RKO (cell line): Measurements from ENCODE around the gene EN1.
A peak's percentile ranks its signal among the peaks of the same experiment; 100 is the strongest.

Experiments used
- DNase-seq: peaks from one replicate; pipeline ENCODE4 v3.0.0-alpha.2; 2016; ENCODE audit warnings: low spot score

The EN1 gene

GRCh38 chr2:118855451-118856279 is 8.2 kb upstream of the EN1 start:
- peak; percentile 30 for DNase-seq

GRCh38 chr2:118854507-118855345 is 7.3 kb upstream of the EN1 start:
- no peak for DNase-seq

- DNase-seq, result no peak
These were observed 6.3 kb upstream of the EN1 start for GRCh38 chr2:118853651-118854291.

GRCh38 chr2:118853129-118853640 is 5.7 kb upstream of the EN1 start:
- DNase-seq, result no peak

- no peak for DNase-seq
These were observed 5.2 kb upstream of the EN1 start for GRCh38 chr2:118852605-118853128.

GRCh38 chr2:118851650-118852049 is 4.2 kb upstream of the EN1 start:
- DNase-seq, result no peak

- no peak for DNase-seq
These were observed 3.5 kb upstream of the EN1 start for GRCh38 chr2:118850901-118851415.

- no peak for DNase-seq
These were observed 2.9 kb upstream of the EN1 start for GRCh38 chr2:118850168-118850900.

GRCh38 chr2:118849226-118850167 is 2.0 kb upstream of the EN1 start:
- no peak for DNase-seq

GRCh38 chr2:118848381-118849225 is 1.2 kb upstream of the EN1 start:
- DNase-seq, result no peak

GRCh38 chr2:118847762-118848172 is 319 bp upstream of the EN1 start:
- no peak for DNase-seq

- DNase-seq, result no peak
These were observed 951 bp downstream of the EN1 start for GRCh38 chr2:118846442-118846952.

- no peak for DNase-seq
These were observed 1.7 kb downstream of the EN1 start for GRCh38 chr2:118845522-118846441.

GRCh38 chr2:118845005-118845521 is 2.4 kb downstream of the EN1 start:
- DNase-seq, result no peak

GRCh38 chr2:118844261-118845004 is 3.0 kb downstream of the EN1 start:
- DNase-seq, result no peak

GRCh38 chr2:118843483-118844132 is 3.8 kb downstream of the EN1 start:
- DNase-seq, result no peak
